GM23248 (cell line): Measurements from ENCODE around the gene NME4.

Experiments
- EZH2 ChIP-seq: fragments of 200-600 bp; sonication (generic); IDR thresholded peaks from 2 replicates; pipeline ENCODE4 v1.6.1; 2018; ENCODE audit warnings: antibody characterized with exemption, mild to moderate bottlenecking; ENCODE audit not compliant: insufficient read depth, poor library complexity, severe bottlenecking
- EZH2phosphoT487 ChIP-seq: fragments of 200-600 bp; sonication (generic); IDR thresholded peaks from 2 replicates; pipeline ENCODE4 v1.6.1; 2018; ENCODE audit warnings: antibody characterized with exemption, moderate library complexity, mild to moderate bottlenecking, low read depth; ENCODE audit not compliant: insufficient read depth

DNA sequence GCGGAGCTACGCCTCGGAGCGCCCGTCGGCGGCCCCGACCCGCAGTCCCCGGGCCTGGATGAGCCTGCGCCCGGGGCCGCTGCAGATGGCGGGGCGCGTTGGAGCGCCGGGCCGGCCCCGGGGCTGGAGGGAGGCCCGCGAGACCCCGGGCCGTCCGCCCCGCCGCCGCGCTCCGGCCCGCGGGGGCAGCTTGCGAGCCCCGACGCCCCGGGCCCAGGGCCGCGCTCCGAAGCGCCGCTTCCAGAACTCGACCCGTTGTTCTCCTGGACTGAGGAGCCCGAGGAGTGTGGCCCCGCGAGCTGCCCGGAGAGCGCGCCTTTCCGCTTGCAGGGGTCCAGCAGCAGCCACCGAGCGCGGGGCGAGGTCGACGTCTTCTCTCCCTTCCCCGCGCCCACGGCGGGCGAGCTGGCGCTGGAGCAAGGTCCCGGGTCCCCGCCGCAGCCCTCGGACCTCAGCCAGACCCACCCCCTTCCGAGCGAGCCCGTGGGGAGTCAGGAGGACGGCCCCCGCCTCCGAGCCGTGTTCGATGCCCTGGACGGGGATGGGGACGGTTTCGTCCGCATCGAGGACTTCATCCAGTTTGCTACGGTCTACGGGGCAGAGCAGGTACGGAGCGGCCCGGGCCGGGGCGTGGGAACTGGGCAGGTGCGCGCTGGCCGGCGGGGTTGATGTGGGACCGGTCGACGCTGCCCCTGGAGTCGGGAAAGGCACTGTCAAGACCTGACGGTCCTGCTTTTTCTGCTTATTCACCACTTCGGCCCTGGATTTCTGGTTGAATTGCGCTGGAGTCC, 29.3 kb downstream of the NME4 start:
- TF ChIP-seq EZH2phosphoT487 (no peak), EZH2 (no peak)
